ENCODE measurements around the gene GAS5. TPM values are rescaled to one million over a fixed set of nuclear protein-coding genes. Genes with fewer than 3 reads are reported as not detected.

GAS5 gene
- total and polyA plus RNA-seq, 9 of the 15 experiments (the other 6 are each of a cell fraction or from before 2014, with no cell fraction given), result 565 to 1,860 (median 1,006) TPM

- no peak; the same call in 2 of the 3 replicates for ATAC-seq
- Histone ChIP-seq H4K20me1 (replicated peaks; ENCODE audit: control insufficient read depth, insufficient read depth, low read length) (no peaks in the 10 kb centered on the region), H3K4me3 (no peak overlapping the region), H3K4me1 (replicated peaks in 1 of 2; ENCODE audit: control insufficient read depth in 2 of 2, insufficient read depth in 2 of 2, low read length in 2 of 2) (peaks cover 4 to 20% of the 10 kb centered on the region in 2 experiments; a peak in 4 of 5 replicates), H3K36me3 (ENCODE audit: control insufficient read depth, insufficient read depth, low read length) (no peaks in the 10 kb centered on the region), H2AFZ (ENCODE audit: low read depth, low read length) (peak overlapping the region; percentile 23), H3K9me3 (replicated peaks; ENCODE audit: control insufficient read depth, insufficient read depth, low read depth, low read length) (no peaks in the 10 kb centered on the region), H3K9me1 (ENCODE audit: control insufficient read depth, insufficient read depth, low read length) (no peaks in the 10 kb centered on the region), H3K4me2 (ENCODE audit: insufficient read depth, low read length) (no peak overlapping the region; the same call in 1 of the 2 replicates), H3K27me3 (ENCODE audit: control insufficient read depth in 2 of 2, insufficient read depth in 2 of 2, low read length in 2 of 2) (no peaks in the 10 kb centered on the region), H3K79me2 (ENCODE audit: control insufficient read depth, insufficient read depth, low read length) (no peaks in the 10 kb centered on the region), H3K27ac (ENCODE audit: extremely low read depth, low read depth, low read length) (no peak overlapping the region), H3K9ac (ENCODE audit: insufficient read depth in 1 of 2, low read depth in 2 of 2, low read length in 2 of 2) (0 out of 4 replicates have a peak overlapping the region, but pooled peaks of 1 of the 2 experiments have one; percentile 12)
- no peak for DNase-seq (ENCODE audit: extremely low read depth in 1 of 4, low spot score in 3 of 4)
- POLR2A ChIA-PET, result interaction anchor here (0.7 to 4.0 kb wide), 4 partner anchors 28 to 225 kb away, joined by 3 to 16 read pairs (median 4); partner anchors contain the start of genes GAS5 and ZBTB37
- CTCF ChIA-PET (ENCODE audit: low intra/inter-chr PET ratio), result no interaction called here
- no peak for FAIRE-seq
- in situ Hi-C loops (cut with MboI) (no loop called here), intact Hi-C loops (cut with micrococcal nuclease) (no loop called here)
- WGBS (ENCODE audit: insufficient coverage, low coverage, missing lambda C conversion rate), result 50% methylated on average over 4 of the region's 4 CpGs
- TF ChIP-seq BCOR (IDR thresholded peaks at IDR 0.05) (no peak), CTBP1 (IDR thresholded peaks at IDR 0.05; ENCODE audit: borderline replicate concordance) (0 out of 2 replicates have a peak, but pooled peaks have one; percentile 32), NCOA4 (IDR thresholded peaks at IDR 0.05; ENCODE audit: partially characterized antibody) (no peak)
- no TSS peak for BruUV-seq (replicated peaks)
Observed at GRCh38 chr1:173916667-173917066, 48.9 kb upstream of the GAS5 start.

- POLR2A ChIA-PET, result interaction anchor here (0.7 to 4.0 kb wide), 5 partner anchors 10 to 54 kb away, joined by 3 to 16 read pairs (median 4); partner anchors contain the start of genes GAS5 and ZBTB37
- TF ChIP-seq PRDM10 (IDR thresholded peaks at IDR 0.05; ENCODE audit: partially characterized antibody) (no peak), RAD51 (IDR thresholded peaks at IDR 0.05; ENCODE audit: borderline replicate concordance, low read depth) (no peak), IRF2 (CRISPR knock-in tag; IDR thresholded peaks at IDR 0.05) (no peak), ZBED1 (IDR thresholded peaks at IDR 0.05) (no peak)
Observed at GRCh38 chr1:173915596-173915995, 47.8 kb upstream of the GAS5 start.

More at GRCh38 chr1:173915596-173915995, 47.8 kb upstream of the GAS5 start:
- no peaks in the 10 kb centered on the region for H3K27me3 ChIP-seq (ENCODE audit: control insufficient read depth in 2 of 2, insufficient read depth in 2 of 2, low read length in 2 of 2)
- FAIRE-seq (no peak), ATAC-seq (no peak), DNase-seq (ENCODE audit: extremely low read depth in 1 of 4, low spot score in 3 of 4) (no peak)
- H3K79me2 ChIP-seq (ENCODE audit: control insufficient read depth, insufficient read depth, low read length), result no peaks in the 10 kb centered on the region
- intact Hi-C loops (cut with micrococcal nuclease), result loop anchor here (2.0 kb wide), 1 partner anchor 47 kb away; the partner anchor contains the start of gene ZBTB37
- 68% methylated on average over 2 of the region's 2 CpGs for whole genome bisulfite sequencing (ENCODE audit: insufficient coverage, low coverage, missing lambda C conversion rate)
- BruUV-seq (replicated peaks), result no TSS peak
- H3K4me3 ChIP-seq, result no peak overlapping the region
- H3K4me2 ChIP-seq (ENCODE audit: insufficient read depth, low read length), result no peak overlapping the region
- no peaks in the 10 kb centered on the region for H3K9me3 ChIP-seq (replicated peaks; ENCODE audit: control insufficient read depth, insufficient read depth, low read depth, low read length)
- H3K36me3 ChIP-seq (ENCODE audit: control insufficient read depth, insufficient read depth, low read length), result no peaks in the 10 kb centered on the region
- no peaks in the 10 kb centered on the region for H4K20me1 ChIP-seq (replicated peaks; ENCODE audit: control insufficient read depth, insufficient read depth, low read length)
- H3K27ac ChIP-seq (ENCODE audit: extremely low read depth, low read depth, low read length), result no peak overlapping the region
- H3K4me1 ChIP-seq (replicated peaks in 1 of 2; ENCODE audit: control insufficient read depth in 2 of 2, insufficient read depth in 2 of 2, low read length in 2 of 2), result peaks cover 4 to 20% of the 10 kb centered on the region in 2 experiments; a peak in 4 of 5 replicates
- CTCF ChIA-PET (ENCODE audit: low intra/inter-chr PET ratio), result no interaction called here
- in situ Hi-C loops (cut with MboI), result no loop called here
- no peak overlapping the region for H2AFZ ChIP-seq (ENCODE audit: low read depth, low read length)
- no peak overlapping the region for H3K9ac ChIP-seq (ENCODE audit: insufficient read depth in 1 of 2, low read depth in 2 of 2, low read length in 2 of 2)
- no peaks in the 10 kb centered on the region for H3K9me1 ChIP-seq (ENCODE audit: control insufficient read depth, insufficient read depth, low read length)
